Transverse colon (tissue), 4 donors: ENCODE data around the gene ZFAND5. TPM values are rescaled to one million over a fixed set of nuclear protein-coding genes. Genes with fewer than 3 reads are reported as not detected.
A peak's percentile ranks its signal among the peaks of the same experiment; 100 is the strongest.

Experiments used
- DNase-seq: peaks from one replicate; pipeline ENCODE4 v3.0.0-alpha.2; 2019
- H3K27ac ChIP-seq, 4 donors: fragments of 200-600 bp; sonication (generic); 2 replicates each; pipeline ENCODE4 v1.5.1; 2016 to 2018; ENCODE audit warnings: inconsistent platforms in 4 of 4
- H3K27me3 ChIP-seq: fragments of 200-600 bp; sonication (generic); 2 replicates; pipeline ENCODE4 v1.5.1; 2017; ENCODE audit warnings: inconsistent platforms
- H3K36me3 ChIP-seq, 4 donors: fragments of 200-600 bp; sonication (generic); 2 replicates each; pipeline ENCODE4 v1.5.1; 2017 to 2019; ENCODE audit warnings: inconsistent platforms in 4 of 4
- H3K4me1 ChIP-seq, 4 donors: fragments of 200-600 bp; sonication (generic); 2 replicates each; pipeline ENCODE4 v1.5.1; 2017 to 2020; ENCODE audit warnings: inconsistent platforms in 4 of 4
- H3K4me3 ChIP-seq, 4 donors: fragments of 200-600 bp; sonication (generic); 1 replicate in 1 of 4; 2 replicates in 3 of 4; pipeline versions ENCODE4 v1.5.1 to v1.6.1; 2017 to 2019; ENCODE audit warnings: inconsistent platforms in 4 of 4
- H3K9me3 ChIP-seq, 2 donors: fragments of 200-600 bp; sonication (generic); 2 replicates each; pipeline ENCODE4 v1.5.1; 2017 to 2019; ENCODE audit warnings: inconsistent platforms in 2 of 2
- CTCF ChIP-seq, 5 experiments: fragments of 200-600 bp in 3 of 5; fragments of 450-650 bp in 2 of 5; sonication (generic) in 3 of 5; IDR thresholded peaks; 1 replicate in 2 of 5; 2 replicates in 3 of 5; pipeline ENCODE4 v1.5.1; 2016 to 2017; ENCODE audit warnings: antibody characterized with exemption in 5 of 5, inconsistent platforms in 3 of 5, mild to moderate bottlenecking in 2 of 5, moderate library complexity in 1 of 5
- EP300 ChIP-seq: sonication (generic); formaldehyde crosslinking; IDR thresholded peaks from one replicate; pipeline ENCODE4 v1.6.1; 2017; ENCODE audit warnings: antibody characterized with exemption, low read depth
- POLR2A ChIP-seq: fragments of 450-650 bp; IDR thresholded peaks from one replicate; pipeline ENCODE4 v1.6.1; 2016; ENCODE audit warnings: antibody characterized with exemption, mild to moderate bottlenecking, moderate library complexity
- POLR2AphosphoS5 ChIP-seq, 3 donors: sonication (generic); formaldehyde crosslinking; IDR thresholded peaks; one replicate each; pipeline ENCODE4 v1.6.1; 2016; ENCODE audit warnings: antibody characterized with exemption in 3 of 3
- WGBS, 2 donors: methylation state at CpG; one replicate each; pipeline ENCODE4 v1.1.5; 2018; ENCODE audit warnings: low coverage in 1 of 2; 5-methylcytosine and 5-hydroxymethylcytosine counted together
- in situ Hi-C, 4 donors: fragments of 200-750 bp; cut with MboI; loops; one replicate each; pipeline versions ENCODE4 v1.15.0 to v1.15.1; 2017; ENCODE audit warnings: low sequenced_read_pairs in 3 of 4, low pct_ligation_motif_present in 1 of 4, low pct_unique_long_range_greater_than_20kb in 1 of 4
- intact Hi-C: fragments of 100-400 bp; cut with DNase I; formaldehyde crosslinking; loops from one replicate; pipeline ENCODE4 v1.15.1; 2023; ENCODE audit warnings: low total_unique reads
- total RNA-seq, 4 donors: library from RNA; depleted of rRNA; stranded (reverse); fragments of >200 nt; gene quantifications; one replicate each; pipeline ENCODE4 v1.1.0, GENCODE V29; 2016

Gene ZFAND5
- total RNA-seq, 4 donors from 2014 or later = 49.0 to 190 (median 98.2) TPM

- TF ChIP-seq CTCF (IDR thresholded peaks at IDR 0.05) (no peak), POLR2A (peak; percentile 28), EP300 (no peak), POLR2AphosphoS5 (IDR thresholded peaks at IDR 0.05) (peak; percentile 40 to 62 (median 51))
- Histone ChIP-seq H3K4me3 (peak overlapping the region; percentile 83 to 98 (median 98)), H3K36me3 (peaks cover 0 to 26% (median 3%) of the 10 kb centered on the region in 4 donors), H3K9me3 (no peaks in the 10 kb centered on the region), H3K27me3 (no peaks in the 10 kb centered on the region), H3K4me1 (peaks cover 10 to 70% (median 56%) of the 10 kb centered on the region in 4 donors), H3K27ac (peak overlapping the region; percentile 99 to 100 (median 100))
- in situ Hi-C loops (loop anchor here in 1 of 4 donors (10.0 kb wide), 1 partner anchor 68 kb away; no protein-coding TSS in a partner anchor), intact Hi-C loops (loop anchor here (10.0 kb wide), 1 partner anchor 1948 kb away; the partner anchor contains the start of gene KLF9)
- WGBS, 2 donors = 2 to 6% methylated on average over 2 of the region's 2 CpGs
- DNase-seq = peak; percentile 59
These were observed 2.3 kb downstream of the ZFAND5 start for GRCh38 chr9:72362680-72363139.

DNA sequence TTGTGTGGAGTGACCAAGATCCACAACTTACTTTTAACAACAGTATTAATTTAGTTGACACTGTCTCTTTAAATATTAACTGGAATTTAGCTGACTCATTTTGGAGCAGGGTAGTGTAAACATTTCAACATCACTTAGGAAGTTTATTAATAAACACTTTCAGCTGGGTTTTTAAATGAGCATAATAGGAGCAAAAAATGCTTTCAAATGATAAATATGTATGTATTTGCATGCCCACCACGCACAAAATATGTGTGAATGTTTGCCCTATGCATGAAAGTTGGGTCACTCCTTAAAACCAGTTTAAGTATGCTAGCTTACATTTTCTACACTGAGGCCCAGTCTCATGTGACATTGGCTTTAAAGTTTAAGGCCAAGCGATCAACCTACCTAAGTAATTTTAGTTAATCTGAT is 2.9 kb downstream of the ZFAND5 start:
- no peaks in the 10 kb centered on the region for H3K27me3 ChIP-seq
- H3K4me1 ChIP-seq = peaks cover 13 to 76% (median 61%) of the 10 kb centered on the region in 4 donors
- in situ Hi-C loops (loop anchor here in 1 of 4 donors (10.0 kb wide), 1 partner anchor 67 kb away; no protein-coding TSS in a partner anchor), intact Hi-C loops (loop anchor here (10.0 kb wide), 1 partner anchor 1947 kb away; the partner anchor contains the start of gene KLF9)
- no peak for TF ChIP-seq POLR2A
- no peak for TF ChIP-seq CTCF (IDR thresholded peaks at IDR 0.05)
- peak in 2 of 3 donors; percentile 19 to 39 for TF ChIP-seq POLR2AphosphoS5 (IDR thresholded peaks at IDR 0.05)
- no peak for TF ChIP-seq EP300
- peak overlapping the region; percentile 20 to 98 (median 98) for H3K4me3 ChIP-seq
- H3K36me3 ChIP-seq = peaks cover 0 to 26% (median 3%) of the 10 kb centered on the region in 4 donors
- no peaks in the 10 kb centered on the region for H3K9me3 ChIP-seq
- WGBS, 2 donors = 0 to 8% methylated on average over 2 of the region's 2 CpGs
- peak overlapping the region; percentile 99 to 100 (median 100) for H3K27ac ChIP-seq
- no peak for DNase-seq

DNA sequence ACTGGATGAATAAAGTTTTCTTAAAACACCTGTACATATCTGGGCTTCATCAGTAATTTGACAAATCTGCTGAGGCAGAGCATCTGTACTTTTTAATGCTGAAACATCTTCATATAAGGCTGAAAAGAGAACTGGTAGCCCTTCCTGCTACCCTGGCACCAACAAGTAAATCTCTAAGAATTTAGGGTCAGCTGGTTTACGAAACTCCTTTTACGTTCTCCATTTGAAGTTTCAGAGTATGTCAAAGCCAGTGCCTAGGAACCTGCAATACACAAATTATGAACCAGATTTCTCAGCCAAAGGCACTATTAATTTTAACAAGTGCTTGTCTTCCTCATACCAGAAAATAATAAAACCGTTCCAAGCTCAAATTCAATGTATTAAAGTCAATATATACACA is 3.8 kb downstream of the ZFAND5 start:
- peak overlapping the region; percentile 99 to 100 (median 100) for H3K27ac ChIP-seq
- H3K27me3 ChIP-seq = no peaks in the 10 kb centered on the region
- peaks cover 14 to 76% (median 68%) of the 10 kb centered on the region in 4 donors for H3K4me1 ChIP-seq
- WGBS, 2 donors = 10 to 30% methylated on average over 3 of the region's 3 CpGs
- peak overlapping the region in 3 of 4 donors; percentile 9 to 98 (median 97) for H3K4me3 ChIP-seq
- TF ChIP-seq POLR2A (no peak), POLR2AphosphoS5 (IDR thresholded peaks at IDR 0.05) (peak in 1 of 3 donors; percentile 15), EP300 (no peak), CTCF (IDR thresholded peaks at IDR 0.05) (no peak)
- in situ Hi-C loops (loop anchor here in 1 of 4 donors (10.0 kb wide), 1 partner anchor 66 kb away; no protein-coding TSS in a partner anchor), intact Hi-C loops (loop anchor here (10.0 kb wide), 1 partner anchor 1946 kb away; the partner anchor contains the start of gene KLF9)
- no peaks in the 10 kb centered on the region for H3K9me3 ChIP-seq
- peaks cover 0 to 35% (median 7%) of the 10 kb centered on the region in 4 donors for H3K36me3 ChIP-seq
- no peak for DNase-seq

DNA sequence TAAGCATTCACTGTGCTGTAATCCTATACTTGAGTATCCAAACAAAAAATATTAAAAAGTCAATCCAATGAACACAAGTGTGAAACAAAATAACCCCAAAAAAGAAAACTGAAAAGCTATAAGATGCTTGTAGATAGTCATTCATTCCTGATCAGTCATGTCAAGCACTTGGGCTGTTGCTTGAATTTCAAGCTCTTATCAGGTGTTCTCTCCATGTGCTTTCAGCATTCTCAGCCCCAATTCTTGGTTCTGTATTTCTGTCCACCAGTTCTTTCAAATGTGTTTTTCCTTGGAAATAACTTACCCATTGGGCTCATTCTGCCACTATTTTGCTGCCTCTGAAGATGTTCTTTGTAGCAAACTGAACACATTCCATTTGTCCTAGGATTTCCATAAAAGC is 4.7 kb downstream of the ZFAND5 start:
- Histone ChIP-seq H3K36me3 (peaks cover 0 to 44% (median 12%) of the 10 kb centered on the region in 4 donors), H3K27ac (peak overlapping the region; percentile 99 to 100 (median 100)), H3K9me3 (no peaks in the 10 kb centered on the region), H3K4me3 (peak overlapping the region in 1 of 4 donors; percentile 98), H3K4me1 (peaks cover 14 to 82% (median 72%) of the 10 kb centered on the region in 4 donors), H3K27me3 (no peaks in the 10 kb centered on the region)
- no peak for DNase-seq
- intact Hi-C loops = loop anchor here (10.0 kb wide), 1 partner anchor 1946 kb away; the partner anchor contains the start of gene KLF9
- in situ Hi-C loops = loop anchor here in 1 of 4 donors (10.0 kb wide), 1 partner anchor 66 kb away; no protein-coding TSS in a partner anchor
- no peak for TF ChIP-seq POLR2AphosphoS5 (IDR thresholded peaks at IDR 0.05)
- TF ChIP-seq EP300 = no peak
- no peak for TF ChIP-seq POLR2A
- TF ChIP-seq CTCF (IDR thresholded peaks at IDR 0.05) = no peak
